NK-92 (cell line): ENCODE results near the gene PLD5.
"Not testable (repeated sequence)": the region's sequence is repeated elsewhere in the genome, so short reads cannot be mapped to it uniquely, and the experiment has no call there.

ENCODE experiments used
- DNase-seq: peaks from one replicate; lab custom pipeline; 2025; ENCODE audit not compliant: unreplicated experiment; lab: John Stamatoyannopoulos, UW

Gene PLD5

DNA sequence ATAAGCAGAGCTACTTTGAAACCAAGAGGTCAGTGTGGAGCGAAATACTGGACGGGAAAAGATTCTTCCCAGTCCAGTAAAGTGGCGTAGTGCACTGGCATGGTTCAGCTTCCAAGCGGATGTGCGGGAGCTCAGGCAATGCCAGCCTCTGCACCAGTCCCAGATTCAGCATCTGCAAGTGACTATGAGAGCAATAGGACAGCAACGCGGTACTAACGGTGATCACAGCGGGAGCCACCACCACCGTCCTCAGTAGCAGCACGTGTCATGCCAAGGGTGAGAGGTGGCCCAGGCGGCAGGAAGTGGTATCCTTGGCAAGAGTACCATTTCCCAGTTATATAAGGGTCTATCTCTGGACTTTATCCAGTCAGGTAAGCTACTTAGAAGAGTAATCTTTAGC lies 17.8 kb downstream of the PLD5 start:
- DNase-seq: no peak

DNA sequence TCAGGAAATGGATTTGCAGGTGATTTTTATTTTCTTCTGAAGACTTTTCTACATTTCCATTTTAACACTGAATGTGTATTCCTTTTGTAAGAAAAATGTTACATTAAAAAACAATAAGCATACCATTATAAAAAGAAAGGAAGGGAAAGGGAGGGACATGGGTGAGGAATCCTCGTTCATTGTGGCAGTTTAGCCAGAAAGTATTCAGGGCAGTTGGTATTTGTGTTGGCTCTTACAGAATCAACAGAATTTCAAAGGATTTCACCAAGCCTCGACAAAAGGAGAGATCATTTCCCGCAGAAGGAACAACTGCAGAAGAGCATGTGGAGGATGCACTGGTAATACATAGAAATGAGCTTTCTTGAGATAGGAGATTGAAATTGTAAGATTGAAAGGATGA lies 35.0 kb downstream of the PLD5 start:
- DNase-seq: no peak

DNA sequence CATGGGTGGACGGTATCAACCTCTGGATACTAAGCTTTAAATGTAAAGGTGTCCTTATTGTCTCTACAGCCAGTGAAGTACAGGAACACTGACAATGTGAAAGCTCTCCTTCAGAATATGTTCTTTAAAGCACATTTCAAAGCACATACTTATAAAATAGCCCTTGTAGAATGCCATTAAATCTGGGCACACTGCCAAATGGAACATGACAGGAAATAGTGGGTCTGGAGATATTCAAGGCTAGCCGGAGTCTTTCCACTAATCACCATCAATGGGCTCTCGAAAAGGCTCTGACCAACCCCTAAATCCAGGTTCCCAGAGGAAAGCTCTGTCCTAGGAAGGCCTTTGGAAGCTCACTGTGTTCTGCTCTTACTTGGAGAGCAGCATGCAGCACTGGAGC lies 46.6 kb downstream of the PLD5 start:
- no peak for DNase-seq

DNA sequence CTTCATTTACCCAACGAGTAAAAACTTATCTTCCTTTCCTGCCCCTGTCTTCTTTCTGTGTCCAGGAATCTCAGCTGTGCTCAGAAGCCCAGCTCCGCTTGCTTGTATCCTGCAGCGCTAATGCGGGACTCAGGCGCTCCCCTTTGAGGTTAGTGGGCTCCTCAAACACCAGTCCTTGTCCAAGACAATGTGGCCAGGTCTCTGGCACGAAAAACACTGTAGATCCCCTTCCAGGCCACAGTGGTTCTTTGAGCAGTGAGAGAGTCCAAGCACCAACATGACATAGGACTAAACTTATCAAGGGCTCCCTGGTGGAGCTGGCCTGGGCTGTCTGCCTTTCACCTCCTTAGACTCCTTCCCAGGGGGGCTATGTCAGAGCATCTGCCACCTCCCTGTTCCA lies 53.7 kb downstream of the PLD5 start:
- no peak for DNase-seq

DNA sequence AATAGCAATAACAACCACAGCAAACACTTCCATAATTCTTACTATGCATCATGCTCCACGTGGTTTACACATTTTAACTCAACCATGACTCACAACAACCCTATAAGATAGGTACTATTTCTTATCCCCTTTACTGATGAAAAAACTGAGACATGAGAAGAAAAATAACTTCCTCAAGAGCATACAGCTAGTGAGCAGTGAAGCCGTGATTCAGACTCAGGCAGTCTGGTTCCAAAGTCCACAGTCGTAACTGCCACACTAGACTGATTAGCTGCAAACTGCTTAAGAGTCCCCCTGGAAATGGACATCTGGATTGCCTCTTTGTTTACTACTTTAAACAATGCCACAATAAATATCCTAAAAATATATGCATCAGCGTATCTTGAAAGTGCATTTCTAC lies 55.7 kb downstream of the PLD5 start:
- no peak for DNase-seq

DNA sequence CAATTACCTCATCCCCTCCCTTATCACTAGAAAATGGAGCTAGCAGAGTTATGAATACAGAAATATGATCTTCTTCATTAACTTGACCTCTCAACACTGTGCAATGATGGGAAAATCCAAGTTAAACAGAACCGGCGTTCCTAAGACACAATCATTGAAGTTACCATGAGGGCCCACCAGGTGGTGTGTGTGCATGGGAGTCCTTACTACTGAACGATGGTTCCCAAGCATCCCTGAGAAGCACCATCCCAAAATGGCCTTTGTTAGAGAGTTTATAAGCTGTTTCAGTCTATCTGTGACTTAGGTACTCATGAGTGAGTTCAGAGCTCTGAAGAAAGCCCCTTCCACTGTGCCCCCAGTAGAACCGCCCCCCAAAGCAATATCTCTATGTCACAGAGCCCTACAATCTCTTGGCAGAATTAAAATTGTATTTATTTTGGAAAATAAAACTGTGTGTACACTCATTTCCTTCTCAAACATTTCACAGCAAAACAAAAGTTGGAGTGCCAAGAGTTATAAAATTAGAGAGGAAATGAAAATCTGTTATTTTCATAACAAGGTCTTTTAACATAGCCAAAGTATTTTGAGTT lies 56.8 kb downstream of the PLD5 start:
- no peak for DNase-seq

DNA sequence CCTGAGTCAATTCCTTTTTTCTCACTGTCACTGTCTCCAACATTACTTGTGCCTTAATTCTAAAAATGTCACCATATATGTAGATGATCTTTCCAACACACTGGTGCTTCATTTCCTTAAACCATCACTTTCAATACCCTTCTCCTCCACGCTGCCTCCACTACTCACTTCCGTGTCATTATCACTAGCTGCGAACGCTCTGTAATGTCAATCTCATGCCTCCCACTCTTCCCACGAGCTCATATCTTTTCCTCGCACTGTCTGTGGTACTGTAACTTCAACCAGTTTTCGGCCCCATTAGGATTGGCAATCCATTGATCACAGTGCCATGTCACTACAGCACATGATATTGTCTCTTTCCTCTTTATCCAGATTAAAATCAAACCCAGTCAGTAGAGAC lies 61.6 kb downstream of the PLD5 start:
- no peak for DNase-seq

DNA sequence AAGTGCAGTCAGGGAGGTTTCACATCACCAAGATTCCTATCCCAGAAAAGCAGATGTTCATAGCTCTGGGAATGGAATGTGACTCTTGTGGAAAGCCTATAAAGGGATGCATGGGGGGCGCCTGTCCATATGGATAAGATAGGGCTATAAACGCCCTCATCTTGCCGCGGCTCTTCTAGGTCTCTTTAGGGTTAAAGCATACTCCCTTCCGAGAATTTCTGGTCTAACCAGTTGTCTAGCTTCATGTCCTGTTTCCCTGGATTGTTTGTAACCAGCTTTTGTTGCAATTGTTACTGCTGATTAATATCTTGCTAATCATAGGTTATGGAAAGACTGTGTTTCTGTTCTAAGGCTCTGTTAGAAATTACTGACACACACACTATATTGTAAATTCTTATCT lies 64.8 kb downstream of the PLD5 start:
- DNase-seq: not testable (repeated sequence)

DNA sequence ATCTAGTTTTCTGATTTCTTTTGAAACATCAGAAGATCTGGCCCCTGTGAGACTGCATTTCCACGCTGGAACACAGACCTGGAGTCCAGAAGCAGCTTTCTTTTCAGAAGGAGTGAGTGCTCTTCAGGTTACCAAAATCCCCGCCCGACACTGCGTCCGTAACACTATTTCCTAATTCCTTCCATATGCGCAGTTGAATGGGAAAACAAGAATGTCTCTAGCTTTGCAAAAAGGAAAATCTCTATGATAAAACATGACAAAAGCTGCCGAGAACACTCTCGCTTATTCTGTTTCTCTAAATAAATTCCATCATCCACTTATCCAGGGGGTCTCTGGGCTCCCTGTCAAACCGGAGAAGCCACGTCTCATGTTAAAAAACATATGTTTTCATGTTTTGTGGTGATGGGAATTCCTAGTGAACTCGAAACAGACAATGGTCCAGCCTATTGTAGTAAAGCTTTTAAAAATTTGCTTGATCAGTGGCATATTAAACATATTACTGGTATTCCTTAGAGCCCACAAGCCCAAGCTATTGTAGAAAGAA lies 67.7 kb downstream of the PLD5 start:
- DNase-seq: no peak

DNA sequence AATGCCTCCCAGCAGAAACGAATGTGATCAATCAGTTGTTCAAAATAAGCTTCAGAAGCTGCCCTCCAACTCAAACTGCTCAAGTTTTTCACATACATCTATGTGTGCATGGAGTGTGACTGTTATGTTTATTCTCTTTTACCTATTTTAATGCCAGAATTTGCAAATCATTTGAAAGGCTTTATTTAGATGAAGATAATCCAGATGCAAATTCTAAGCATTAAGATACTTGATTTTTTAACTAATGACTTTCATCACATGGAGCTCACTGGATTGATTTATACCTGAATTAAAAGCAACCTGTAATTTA lies 69.5 kb downstream of the PLD5 start:
- no peak for DNase-seq

DNA sequence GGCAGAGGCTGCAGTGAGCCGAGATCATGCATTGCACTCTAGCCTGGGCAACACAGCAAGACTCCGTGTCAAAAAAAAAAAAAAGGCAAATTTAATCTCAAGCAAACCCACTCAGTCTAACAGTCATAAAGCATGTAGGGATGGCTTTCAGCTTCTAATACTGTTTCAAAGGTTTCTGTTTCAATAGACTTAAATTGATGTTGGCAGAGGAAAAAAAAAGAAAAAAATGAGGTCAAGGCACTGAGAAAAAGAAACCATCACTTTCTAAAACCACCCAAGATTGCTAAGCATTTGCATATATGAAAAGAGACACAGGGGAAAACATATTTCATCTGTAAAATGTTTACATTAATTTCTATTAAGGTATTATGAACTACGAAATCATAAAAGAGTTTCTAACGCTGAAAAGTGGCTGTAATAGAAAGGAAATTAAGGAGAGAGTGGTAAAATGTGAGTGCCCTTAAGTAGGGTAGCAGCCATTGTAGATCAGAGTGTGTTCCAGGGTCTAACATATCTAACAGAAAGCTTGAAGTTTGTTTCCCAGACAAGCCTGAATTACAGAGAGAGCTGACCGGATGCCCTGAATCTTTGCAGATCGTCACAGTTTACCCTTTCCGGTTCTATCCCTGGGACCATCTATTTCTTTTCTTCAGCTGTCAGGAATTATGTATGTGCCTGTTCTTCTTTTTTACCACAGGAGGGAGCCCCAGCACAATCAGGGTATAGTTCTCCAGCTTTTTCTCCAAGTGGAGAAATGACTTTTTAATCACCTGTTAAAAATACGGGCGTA lies 70.0 kb downstream of the PLD5 start:
- DNase-seq: no peak

DNA sequence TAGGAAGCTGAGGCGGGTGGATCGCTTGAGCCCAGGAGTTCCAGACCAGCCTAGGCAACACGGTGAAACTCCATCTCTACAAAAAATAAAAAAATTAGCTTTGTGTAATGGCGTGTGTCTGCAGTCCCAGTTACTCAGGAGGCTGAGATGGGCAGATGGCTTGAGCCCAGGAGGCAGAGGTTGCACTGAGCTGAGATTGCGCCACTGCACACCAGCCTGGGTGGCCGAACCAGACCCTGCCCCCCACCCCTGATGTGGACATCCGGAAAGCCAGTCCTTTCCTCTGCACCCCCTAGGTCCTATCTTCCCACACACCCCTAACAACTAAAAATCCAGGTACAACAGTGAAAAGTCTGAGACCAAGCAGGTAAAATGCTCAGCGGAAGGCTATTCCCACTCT lies 71.9 kb downstream of the PLD5 start:
- DNase-seq: no peak

DNA sequence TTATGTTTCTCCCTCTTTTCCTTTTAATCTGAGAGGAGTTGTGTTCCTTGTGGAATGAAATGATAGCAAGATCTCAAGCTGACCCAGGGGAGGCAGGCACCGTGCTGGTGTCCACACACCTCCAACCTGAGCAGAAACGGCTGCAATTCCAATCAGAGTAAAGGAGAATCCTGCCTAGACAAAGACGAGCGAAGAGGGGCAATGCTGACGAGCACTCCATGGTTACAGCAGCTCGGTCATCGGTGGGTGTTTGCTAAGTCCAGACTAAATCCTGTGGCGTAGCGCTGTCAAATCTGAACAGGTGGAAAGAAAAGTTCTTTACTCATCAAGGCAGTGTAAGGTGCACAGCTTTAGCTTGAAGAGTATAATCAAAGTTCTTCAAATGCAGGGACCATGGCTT lies 74.8 kb downstream of the PLD5 start:
- DNase-seq: no peak

DNA sequence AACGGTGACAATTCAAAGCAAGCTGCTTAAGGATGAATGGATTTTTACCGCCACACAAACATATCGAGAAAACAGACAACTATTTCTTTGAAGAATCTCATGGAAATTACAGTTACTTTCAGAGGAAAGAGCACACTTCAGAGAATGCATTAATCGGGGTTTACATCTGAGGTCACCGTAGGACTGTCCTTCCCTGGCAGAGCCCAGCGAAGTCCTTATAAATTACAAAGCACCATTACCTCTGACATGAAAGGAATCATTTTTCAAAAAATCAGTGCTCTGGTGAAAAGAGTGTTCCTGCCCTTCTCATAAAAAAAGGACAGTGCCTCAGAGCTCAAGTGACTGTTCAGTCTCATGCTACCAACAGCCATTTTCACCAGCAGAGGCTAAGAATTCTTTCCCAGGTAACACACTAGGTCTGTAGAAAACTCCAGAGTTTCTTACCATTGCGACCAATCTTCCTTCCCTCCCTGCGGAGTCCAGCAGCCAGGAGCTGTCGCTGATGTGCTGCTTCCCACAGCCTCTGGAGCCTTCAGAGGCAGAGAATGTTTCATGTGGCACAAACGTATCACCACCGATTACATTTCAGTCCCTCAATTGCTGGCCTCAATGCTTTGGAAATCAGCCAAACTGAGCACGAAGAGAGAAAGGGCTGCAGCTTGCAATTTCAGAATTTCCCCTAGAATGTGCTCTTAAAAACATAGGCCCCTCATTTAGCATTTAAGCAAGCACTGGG lies 75.4 kb downstream of the PLD5 start:
- no peak for DNase-seq

DNA sequence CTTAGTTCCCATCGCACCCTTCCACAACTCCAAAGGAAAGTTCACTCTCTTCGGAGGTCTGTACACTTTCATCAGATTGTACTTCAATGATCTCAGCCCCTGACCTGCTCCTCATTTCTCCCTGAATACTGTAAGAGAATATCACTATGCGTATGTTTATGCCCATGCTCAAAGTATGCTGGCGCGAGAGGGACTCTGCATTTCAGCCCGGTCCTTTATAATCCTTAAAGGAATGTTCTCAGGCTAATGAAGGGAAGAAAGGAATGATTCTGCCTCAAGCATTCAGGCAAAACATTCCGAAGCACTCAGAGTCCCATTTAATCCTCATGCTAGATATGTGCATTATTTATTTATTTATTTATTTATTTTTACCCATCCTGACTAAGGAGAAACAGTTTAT lies 76.8 kb downstream of the PLD5 start:
- no peak for DNase-seq

DNA sequence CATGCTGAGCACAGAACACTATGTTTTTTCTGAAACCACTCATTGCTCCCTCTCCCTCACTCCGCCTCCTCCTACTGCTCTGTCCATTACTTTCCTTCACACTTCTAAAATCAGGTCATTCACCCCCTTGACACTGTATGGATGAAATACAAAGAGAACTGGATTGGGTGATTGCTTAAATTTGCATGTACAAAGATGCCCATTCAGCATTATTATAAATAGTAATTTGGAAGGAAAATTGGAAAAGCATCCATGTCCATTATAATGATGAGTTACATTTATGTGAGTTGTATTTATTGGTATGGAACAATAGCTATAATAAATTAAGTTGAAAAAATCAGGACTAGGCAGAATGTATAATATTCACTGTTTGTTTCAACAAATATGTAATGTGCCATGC lies 83.7 kb downstream of the PLD5 start:
- no peak for DNase-seq

DNA sequence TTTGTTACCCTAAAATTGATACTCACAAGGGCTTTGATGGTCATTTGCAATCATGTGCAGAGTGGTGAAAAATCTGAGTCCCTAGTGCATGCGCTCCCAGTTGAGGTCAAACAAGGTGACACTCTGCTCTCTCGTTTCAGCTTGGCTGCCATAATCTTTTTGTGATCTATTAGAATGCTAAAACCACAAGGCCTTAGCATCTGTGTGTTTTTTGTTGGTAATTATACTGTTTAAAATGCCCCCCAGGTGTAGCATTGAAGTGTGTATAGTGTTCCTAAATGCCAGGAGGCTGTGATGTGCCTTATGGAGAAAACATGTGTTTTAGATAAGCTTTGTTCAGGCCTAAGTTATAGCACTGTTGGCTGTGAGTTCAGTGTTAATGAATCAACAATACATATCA lies 89.3 kb downstream of the PLD5 start:
- no peak for DNase-seq

DNA sequence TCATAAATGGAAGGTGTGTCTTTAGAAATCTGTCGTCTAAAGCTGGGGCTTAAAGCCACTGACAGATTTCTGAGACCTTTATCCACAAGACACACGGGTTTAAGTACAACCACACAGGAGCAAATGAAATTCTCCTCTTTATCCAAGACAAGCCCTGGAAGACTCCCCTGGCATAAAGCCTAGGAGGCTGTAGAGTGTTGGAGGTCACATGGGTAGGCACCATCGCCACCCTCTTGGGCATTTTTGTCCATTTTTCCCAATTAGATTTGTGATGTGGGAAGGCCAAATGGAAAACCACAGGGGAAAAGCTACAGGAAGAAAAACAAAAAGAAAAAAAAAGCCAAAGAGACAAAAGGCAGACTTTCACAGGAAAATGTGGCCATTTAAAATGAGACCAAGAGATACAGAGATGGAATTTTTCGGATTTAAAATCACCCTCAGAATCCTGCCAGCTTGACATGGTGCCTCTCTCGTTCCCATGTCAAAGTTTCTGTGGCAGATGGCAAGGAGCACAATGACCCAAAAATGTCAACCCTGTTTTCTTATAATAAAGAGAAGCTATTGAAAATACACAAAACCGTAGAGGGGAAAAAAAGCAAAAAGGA lies 91.9 kb downstream of the PLD5 start:
- DNase-seq: no peak

DNA sequence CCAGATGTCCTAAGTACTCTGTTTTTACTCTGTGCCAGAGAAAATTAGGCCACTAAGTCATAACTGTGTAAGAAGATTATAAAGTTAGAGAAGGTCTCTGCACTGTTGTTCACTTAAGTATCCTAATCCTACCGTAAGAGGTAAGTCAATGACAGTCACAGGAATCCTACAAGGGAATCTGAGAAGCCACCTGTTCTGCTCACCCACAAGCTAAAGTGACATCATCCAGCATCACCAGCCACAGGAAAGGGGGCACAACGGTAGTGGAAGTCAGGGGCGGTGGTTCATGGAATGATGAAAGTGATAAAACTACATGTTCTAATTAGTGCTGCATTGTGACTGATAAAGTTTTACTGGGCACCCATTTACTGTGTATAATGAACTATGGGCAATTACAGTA lies 92.7 kb downstream of the PLD5 start:
- DNase-seq: no peak

DNA sequence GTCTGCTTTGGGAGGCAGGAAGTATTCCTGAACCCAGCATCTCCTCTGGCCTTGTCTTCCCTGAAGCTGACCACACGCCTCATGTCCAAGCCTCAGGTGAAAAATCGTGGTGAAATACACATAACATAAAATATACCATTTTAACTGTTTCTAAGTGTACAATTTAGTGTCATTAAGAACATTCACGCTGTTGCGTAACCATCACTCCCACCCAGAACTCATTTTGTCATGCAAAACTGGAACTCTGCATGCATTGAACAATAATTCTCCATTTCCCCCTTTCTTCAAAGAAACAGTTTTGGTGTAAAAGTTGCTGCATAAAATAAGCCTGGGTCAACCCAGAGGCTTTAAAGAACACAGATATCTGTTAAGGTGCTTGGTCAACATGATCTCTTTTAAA lies 93.5 kb downstream of the PLD5 start:
- no peak for DNase-seq

DNA sequence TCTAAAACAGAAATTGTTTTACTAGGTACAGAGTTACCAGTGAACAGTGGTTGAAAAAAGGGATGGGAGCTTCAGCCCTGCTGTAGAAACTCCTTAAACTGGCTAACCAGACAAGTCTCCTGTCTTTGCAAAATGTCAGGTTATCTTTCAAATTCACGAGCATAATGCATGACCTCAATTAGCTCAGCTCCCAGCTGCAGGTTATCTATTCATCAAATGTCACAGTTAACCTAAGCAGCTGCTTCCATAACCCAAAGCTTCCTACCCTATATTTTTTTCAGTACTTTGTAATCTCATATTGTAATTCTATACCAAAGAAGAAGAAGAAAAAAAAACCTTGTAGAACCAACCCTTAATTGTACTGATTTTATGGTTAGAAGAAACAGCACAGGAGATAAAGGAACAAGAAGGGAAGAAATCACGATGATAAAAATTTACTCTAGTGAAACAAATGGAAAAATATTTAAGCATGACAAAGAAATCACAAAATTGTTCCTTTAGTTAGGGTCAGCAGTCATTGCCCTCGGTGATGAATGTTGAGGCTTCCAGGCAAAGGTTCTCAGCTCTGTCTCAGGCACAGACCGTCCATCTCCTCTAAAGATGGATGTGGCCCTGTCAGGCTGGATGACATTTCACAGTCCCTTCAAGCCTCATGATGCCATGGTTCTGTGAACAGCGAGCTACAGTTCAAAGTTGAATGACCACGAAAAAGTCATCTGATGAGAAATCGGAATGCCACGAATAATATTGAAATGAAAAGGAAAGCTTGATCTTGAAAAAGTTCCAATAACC lies 95.9 kb downstream of the PLD5 start:
- DNase-seq: no peak
